Measurements from ENCODE around the gene TRIM59.

DNA sequence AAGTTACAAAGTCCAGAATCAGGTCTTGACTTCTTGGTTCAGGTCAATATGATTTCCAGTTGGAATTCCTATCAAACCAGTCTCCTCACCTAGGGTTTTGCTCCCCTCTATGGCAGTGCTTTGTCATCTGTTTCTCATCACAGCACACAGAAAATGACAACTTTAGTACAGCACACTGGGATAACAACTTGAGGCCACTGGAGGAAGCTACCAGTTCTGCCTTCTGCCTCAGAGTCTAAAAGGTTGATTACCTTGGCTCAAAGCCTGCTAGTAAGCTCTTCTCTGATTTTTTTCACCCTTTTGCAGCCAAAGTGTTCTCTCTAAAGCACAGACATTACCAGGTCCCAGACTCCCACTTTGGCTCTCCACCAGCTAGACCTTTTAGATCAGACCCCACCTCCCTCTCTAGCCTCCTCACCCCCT, 24.8 kb upstream of the TRIM59 start:
- TF ChIP-seq, protein P1, sequence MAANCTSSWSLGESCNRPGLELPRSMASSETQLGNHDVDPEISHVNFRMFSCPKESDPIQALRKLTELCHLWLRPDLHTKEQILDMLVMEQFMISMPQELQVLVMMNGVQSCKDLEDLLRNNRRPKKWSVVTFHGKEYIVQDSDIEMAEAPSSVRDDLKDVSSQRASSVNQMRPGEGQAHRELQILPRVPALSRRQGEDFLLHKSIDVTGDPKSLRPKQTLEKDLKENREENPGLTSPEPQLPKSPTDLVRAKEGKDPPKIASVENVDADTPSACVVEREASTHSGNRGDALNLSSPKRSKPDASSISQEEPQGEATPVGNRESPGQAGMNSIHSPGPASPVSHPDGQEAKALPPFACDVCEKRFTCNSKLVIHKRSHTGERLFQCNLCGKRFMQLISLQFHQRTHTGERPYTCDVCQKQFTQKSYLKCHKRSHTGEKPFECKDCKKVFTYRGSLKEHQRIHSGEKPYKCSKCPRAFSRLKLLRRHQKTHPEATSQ (tag by site-specific recombination; IDR thresholded peaks at IDR 0.05) = no peak
- TF ChIP-seq ZNF707 (tag by site-specific recombination; IDR thresholded peaks at IDR 0.05) = no peak
- TF ChIP-seq, protein P2, sequence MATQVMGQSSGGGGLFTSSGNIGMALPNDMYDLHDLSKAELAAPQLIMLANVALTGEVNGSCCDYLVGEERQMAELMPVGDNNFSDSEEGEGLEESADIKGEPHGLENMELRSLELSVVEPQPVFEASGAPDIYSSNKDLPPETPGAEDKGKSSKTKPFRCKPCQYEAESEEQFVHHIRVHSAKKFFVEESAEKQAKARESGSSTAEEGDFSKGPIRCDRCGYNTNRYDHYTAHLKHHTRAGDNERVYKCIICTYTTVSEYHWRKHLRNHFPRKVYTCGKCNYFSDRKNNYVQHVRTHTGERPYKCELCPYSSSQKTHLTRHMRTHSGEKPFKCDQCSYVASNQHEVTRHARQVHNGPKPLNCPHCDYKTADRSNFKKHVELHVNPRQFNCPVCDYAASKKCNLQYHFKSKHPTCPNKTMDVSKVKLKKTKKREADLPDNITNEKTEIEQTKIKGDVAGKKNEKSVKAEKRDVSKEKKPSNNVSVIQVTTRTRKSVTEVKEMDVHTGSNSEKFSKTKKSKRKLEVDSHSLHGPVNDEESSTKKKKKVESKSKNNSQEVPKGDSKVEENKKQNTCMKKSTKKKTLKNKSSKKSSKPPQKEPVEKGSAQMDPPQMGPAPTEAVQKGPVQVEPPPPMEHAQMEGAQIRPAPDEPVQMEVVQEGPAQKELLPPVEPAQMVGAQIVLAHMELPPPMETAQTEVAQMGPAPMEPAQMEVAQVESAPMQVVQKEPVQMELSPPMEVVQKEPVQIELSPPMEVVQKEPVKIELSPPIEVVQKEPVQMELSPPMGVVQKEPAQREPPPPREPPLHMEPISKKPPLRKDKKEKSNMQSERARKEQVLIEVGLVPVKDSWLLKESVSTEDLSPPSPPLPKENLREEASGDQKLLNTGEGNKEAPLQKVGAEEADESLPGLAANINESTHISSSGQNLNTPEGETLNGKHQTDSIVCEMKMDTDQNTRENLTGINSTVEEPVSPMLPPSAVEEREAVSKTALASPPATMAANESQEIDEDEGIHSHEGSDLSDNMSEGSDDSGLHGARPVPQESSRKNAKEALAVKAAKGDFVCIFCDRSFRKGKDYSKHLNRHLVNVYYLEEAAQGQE (tag by site-specific recombination; IDR thresholded peaks at IDR 0.05) = no peak
- TF ChIP-seq KLF8 (tag by site-specific recombination; IDR thresholded peaks at IDR 0.05) = no peak
- TF ChIP-seq, protein P3, sequence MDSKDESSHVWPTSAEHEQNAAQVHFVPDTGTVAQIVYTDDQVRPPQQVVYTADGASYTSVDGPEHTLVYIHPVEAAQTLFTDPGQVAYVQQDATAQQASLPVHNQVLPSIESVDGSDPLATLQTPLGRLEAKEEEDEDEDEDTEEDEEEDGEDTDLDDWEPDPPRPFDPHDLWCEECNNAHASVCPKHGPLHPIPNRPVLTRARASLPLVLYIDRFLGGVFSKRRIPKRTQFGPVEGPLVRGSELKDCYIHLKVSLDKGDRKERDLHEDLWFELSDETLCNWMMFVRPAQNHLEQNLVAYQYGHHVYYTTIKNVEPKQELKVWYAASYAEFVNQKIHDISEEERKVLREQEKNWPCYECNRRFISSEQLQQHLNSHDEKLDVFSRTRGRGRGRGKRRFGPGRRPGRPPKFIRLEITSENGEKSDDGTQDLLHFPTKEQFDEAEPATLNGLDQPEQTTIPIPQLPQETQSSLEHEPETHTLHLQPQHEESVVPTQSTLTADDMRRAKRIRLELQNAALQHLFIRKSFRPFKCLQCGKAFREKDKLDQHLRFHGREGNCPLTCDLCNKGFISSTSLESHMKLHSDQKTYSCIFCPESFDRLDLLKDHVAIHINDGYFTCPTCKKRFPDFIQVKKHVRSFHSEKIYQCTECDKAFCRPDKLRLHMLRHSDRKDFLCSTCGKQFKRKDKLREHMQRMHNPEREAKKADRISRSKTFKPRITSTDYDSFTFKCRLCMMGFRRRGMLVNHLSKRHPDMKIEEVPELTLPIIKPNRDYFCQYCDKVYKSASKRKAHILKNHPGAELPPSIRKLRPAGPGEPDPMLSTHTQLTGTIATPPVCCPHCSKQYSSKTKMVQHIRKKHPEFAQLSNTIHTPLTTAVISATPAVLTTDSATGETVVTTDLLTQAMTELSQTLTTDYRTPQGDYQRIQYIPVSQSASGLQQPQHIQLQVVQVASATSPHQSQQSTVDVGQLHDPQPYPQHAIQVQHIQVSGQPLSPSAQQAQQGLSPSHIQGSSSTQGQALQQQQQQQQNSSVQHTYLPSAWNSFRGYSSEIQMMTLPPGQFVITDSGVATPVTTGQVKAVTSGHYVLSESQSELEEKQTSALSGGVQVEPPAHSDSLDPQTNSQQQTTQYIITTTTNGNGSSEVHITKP (tag by site-specific recombination; IDR thresholded peaks at IDR 0.05) = no peak
- TF ChIP-seq YY1 (tag by site-specific recombination; IDR thresholded peaks at IDR 0.05) = no peak
- TF ChIP-seq, protein P4, sequence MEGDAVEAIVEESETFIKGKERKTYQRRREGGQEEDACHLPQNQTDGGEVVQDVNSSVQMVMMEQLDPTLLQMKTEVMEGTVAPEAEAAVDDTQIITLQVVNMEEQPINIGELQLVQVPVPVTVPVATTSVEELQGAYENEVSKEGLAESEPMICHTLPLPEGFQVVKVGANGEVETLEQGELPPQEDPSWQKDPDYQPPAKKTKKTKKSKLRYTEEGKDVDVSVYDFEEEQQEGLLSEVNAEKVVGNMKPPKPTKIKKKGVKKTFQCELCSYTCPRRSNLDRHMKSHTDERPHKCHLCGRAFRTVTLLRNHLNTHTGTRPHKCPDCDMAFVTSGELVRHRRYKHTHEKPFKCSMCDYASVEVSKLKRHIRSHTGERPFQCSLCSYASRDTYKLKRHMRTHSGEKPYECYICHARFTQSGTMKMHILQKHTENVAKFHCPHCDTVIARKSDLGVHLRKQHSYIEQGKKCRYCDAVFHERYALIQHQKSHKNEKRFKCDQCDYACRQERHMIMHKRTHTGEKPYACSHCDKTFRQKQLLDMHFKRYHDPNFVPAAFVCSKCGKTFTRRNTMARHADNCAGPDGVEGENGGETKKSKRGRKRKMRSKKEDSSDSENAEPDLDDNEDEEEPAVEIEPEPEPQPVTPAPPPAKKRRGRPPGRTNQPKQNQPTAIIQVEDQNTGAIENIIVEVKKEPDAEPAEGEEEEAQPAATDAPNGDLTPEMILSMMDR (tag by site-specific recombination; IDR thresholded peaks at IDR 0.05) = no peak
- no peak for TF ChIP-seq ZNF596 (tag by site-specific recombination; IDR thresholded peaks at IDR 0.05)
- TF ChIP-seq ZNF776 (tag by site-specific recombination; IDR thresholded peaks at IDR 0.05; ENCODE audit: borderline replicate concordance) = no peak
- TF ChIP-seq ZNF138 (tag by site-specific recombination; IDR thresholded peaks at IDR 0.05; ENCODE audit: borderline replicate concordance) = no peak
- TF ChIP-seq, protein P5, sequence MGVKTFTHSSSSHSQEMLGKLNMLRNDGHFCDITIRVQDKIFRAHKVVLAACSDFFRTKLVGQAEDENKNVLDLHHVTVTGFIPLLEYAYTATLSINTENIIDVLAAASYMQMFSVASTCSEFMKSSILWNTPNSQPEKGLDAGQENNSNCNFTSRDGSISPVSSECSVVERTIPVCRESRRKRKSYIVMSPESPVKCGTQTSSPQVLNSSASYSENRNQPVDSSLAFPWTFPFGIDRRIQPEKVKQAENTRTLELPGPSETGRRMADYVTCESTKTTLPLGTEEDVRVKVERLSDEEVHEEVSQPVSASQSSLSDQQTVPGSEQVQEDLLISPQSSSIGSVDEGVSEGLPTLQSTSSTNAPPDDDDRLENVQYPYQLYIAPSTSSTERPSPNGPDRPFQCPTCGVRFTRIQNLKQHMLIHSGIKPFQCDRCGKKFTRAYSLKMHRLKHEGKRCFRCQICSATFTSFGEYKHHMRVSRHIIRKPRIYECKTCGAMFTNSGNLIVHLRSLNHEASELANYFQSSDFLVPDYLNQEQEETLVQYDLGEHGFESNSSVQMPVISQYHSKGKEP (tag by site-specific recombination; IDR thresholded peaks at IDR 0.05) = no peak
